H1 (cell line): ENCODE data around the gene ASPRV1. TPM values are rescaled to one million over a fixed set of nuclear protein-coding genes. Genes with fewer than 3 reads are reported as not detected.

Experiments
- POLR2AphosphoS5 ChIP-seq: IDR thresholded peaks from 2 replicates; pipeline ENCODE4 v1.6.1; 2011; ENCODE audit warnings: low read depth, low read length
- SIRT6 ChIP-seq: IDR thresholded peaks from one replicate; pipeline ENCODE4 v1.7.1; 2012; ENCODE audit warnings: low read length, inconsistent platforms
- SP1 ChIP-seq: IDR thresholded peaks from 2 replicates; pipeline ENCODE4 v1.6.1; 2011; ENCODE audit warnings: low read depth, low read length
- polyA plus RNA-seq, 7 experiments: library from polyadenylated mRNA; depleted of rRNA in 3 of 7; stranded (reverse) in 5 of 7; unstranded in 2 of 7; fragments of >200 nt in 5 of 7; fragments of 200-250 nt in 2 of 7; gene quantifications; 1 replicate in 5 of 7; 2 replicates in 1 of 7; 4 replicates in 1 of 7; pipeline versions ENCODE4 v1.2.1 to v1.2.3, GENCODE V29; 2011 to 2013; ENCODE audit warnings: missing spikeins in 2 of 7, mixed read lengths in 2 of 7
- total RNA-seq: library from RNA; stranded (reverse); fragmentation: NEBNext Ultra II Directional; extraction: Animal tissue kit (Norgen Biotek cat#: 25700); gene quantifications from 2 replicates; pipeline ENCODE4 v1.2.1, GENCODE V29; 2021
- TF ChIP-seq, protein P1 (sequence below), 3 experiments: IDR thresholded peaks; 1 replicate in 2 of 3; 2 replicates in 1 of 3; pipeline versions ENCODE4 v1.5.1 to v1.6.1; 2011; ENCODE audit warnings: low read length in 3 of 3, mild to moderate bottlenecking in 3 of 3, inconsistent platforms in 2 of 3, low read depth in 1 of 3, moderate library complexity in 1 of 3; ENCODE audit not compliant: insufficient read depth in 1 of 3; ENCODE audit errors: control extremely low read depth in 1 of 3

ASPRV1 gene
- total and polyA plus RNA-seq, 2 of the 8 experiments (the other 6 are each of a cell fraction or from before 2014, with no cell fraction given), result 0.59 to 0.95 TPM

DNA sequence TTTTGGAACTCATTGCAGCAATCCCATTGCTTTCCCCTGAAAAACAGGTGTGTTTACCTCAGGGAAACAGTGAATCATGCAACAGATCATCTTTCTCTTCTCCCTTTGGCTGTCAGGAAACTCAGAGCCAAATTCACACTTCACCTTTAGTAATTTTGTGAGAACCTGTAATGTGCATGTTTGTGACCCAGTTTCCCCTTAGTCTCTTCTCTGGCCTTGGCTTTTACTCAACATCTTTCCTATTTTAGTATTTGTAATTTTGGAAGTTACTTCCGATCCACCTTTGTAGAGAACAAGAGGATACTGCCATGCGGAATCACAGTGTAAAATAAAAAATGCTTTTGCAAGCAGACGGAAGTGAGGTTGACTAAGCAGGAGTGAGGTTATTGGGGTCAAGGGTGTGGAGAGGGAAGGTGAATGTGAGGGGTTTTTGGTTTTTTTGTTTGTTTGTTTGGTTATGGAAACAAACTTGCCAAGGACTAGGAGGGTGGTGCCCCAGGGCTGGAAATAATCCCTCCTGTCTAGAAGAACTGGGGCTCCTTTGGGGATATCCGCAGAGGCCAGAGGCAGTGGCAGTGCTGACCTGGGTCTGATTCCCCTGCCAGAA, 14.0 kb downstream of the ASPRV1 start (continued):
- TF ChIP-seq SP1, result no peak
- TF ChIP-seq, protein P1, sequence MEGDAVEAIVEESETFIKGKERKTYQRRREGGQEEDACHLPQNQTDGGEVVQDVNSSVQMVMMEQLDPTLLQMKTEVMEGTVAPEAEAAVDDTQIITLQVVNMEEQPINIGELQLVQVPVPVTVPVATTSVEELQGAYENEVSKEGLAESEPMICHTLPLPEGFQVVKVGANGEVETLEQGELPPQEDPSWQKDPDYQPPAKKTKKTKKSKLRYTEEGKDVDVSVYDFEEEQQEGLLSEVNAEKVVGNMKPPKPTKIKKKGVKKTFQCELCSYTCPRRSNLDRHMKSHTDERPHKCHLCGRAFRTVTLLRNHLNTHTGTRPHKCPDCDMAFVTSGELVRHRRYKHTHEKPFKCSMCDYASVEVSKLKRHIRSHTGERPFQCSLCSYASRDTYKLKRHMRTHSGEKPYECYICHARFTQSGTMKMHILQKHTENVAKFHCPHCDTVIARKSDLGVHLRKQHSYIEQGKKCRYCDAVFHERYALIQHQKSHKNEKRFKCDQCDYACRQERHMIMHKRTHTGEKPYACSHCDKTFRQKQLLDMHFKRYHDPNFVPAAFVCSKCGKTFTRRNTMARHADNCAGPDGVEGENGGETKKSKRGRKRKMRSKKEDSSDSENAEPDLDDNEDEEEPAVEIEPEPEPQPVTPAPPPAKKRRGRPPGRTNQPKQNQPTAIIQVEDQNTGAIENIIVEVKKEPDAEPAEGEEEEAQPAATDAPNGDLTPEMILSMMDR (IDR thresholded peaks at IDR 0.05; ENCODE audit: control extremely low read depth in 1 of 3, insufficient read depth in 1 of 3, low read depth in 1 of 3, low read length in 3 of 3), result no peak
- TF ChIP-seq POLR2AphosphoS5, result no peak
- TF ChIP-seq SIRT6, result no peak
